ENCODE data around the gene ERBB4.

DNA sequence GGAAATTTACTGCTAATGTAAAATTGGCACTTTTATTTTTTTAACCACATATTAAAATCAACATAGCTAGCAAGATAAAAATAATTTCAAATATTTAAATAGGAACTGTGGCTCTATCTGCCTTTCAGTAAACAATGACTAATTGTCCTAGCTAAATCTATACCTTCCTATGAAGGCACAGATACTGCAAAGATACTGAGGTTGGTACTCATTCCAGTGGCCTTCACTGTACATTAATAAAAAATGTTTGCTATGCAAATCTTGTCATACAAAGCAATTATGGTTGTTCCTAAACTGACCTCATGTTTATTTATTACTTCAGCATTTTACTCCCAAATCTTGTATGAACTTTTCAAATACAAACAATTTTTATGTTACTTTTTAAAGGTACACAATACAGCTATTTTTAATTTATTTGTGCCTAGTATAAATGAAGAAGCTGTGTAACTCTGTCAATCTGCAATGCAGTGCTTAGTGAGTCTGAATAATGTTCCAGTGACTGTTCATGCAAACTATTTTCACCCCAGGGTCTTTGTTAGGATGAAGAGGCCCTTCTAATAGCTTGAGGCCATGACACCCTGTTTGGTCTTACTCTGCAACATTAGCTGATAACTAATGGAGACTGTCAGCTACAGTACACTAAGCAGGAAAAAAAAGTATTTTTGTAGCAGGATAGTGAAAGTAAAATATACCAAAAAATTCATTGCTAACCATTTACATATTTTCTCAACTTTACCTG lies 9.3 kb upstream of the ERBB4 start:
- TF ChIP-seq, protein P1, sequence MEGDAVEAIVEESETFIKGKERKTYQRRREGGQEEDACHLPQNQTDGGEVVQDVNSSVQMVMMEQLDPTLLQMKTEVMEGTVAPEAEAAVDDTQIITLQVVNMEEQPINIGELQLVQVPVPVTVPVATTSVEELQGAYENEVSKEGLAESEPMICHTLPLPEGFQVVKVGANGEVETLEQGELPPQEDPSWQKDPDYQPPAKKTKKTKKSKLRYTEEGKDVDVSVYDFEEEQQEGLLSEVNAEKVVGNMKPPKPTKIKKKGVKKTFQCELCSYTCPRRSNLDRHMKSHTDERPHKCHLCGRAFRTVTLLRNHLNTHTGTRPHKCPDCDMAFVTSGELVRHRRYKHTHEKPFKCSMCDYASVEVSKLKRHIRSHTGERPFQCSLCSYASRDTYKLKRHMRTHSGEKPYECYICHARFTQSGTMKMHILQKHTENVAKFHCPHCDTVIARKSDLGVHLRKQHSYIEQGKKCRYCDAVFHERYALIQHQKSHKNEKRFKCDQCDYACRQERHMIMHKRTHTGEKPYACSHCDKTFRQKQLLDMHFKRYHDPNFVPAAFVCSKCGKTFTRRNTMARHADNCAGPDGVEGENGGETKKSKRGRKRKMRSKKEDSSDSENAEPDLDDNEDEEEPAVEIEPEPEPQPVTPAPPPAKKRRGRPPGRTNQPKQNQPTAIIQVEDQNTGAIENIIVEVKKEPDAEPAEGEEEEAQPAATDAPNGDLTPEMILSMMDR (IDR thresholded peaks at IDR 0.05; ENCODE audit: low read length): no peak
- no peak for TF ChIP-seq EZH2phosphoT487 (IDR thresholded peaks at IDR 0.05; ENCODE audit: low read length)
- no peak for TF ChIP-seq EZH2 (optimal IDR thresholded peaks at IDR 0.05; ENCODE audit: low read depth, low read length)

Measured in MM.1S (cell line).